ENCODE results near the gene XYLT2. TPM values are rescaled to one million over a fixed set of nuclear protein-coding genes. Genes with fewer than 3 reads are reported as not detected.

The XYLT2 gene
- polyA plus RNA-seq, 3 donors = 4.4 to 10.2 (median 4.4) TPM

- H3K27me3 ChIP-seq (ENCODE audit: control insufficient read depth in 2 of 2, insufficient read depth in 2 of 2, low read length in 2 of 2) = no peaks in the 10 kb centered on the region
- H3K4me3 Mint-ChIP-seq = no peak overlapping the region
- H3K9me3 ChIP-seq (replicated peaks in 1 of 2; ENCODE audit: control insufficient read depth in 1 of 2, insufficient read depth in 1 of 2, low read length in 2 of 2) = no peaks in the 10 kb centered on the region
- intact Hi-C loops (cut with micrococcal nuclease) = no loop called here
- peaks cover 0 to 1% (median 0%) of the 10 kb centered on the region in 3 donors for H3K27me3 Mint-ChIP-seq (ENCODE audit: low read depth in 3 of 3)
- peaks cover 48 to 74% of the 10 kb centered on the region in 2 donors for H3K36me3 ChIP-seq (replicated peaks in 1 of 2; ENCODE audit: control insufficient read depth in 1 of 2, insufficient read depth in 2 of 2, low read length in 2 of 2)
- no peaks in the 10 kb centered on the region for H3K79me2 ChIP-seq (ENCODE audit: insufficient read depth, low read length)
- no peak overlapping the region for H3K9ac ChIP-seq (ENCODE audit: insufficient read depth, low read length, poor library complexity, severe bottlenecking)
- H3K27ac ChIP-seq (ENCODE audit: low read depth in 1 of 2, low read length in 2 of 2) = peak overlapping the region in 1 of 2 donors; percentile 27
- H2AFZ ChIP-seq (ENCODE audit: insufficient read depth, low read depth, low read length, poor library complexity, severe bottlenecking) = no peak overlapping the region
- no peak overlapping the region for H3K4me2 ChIP-seq (replicated peaks; ENCODE audit: extremely low read depth, low read length, poor library complexity, severe bottlenecking)
- no peak for DNase-seq
- no peaks in the 10 kb centered on the region for H3K9me3 Mint-ChIP-seq
- H3K36me3 Mint-ChIP-seq = peaks cover 66 to 76% of the 10 kb centered on the region in 2 donors
- no peak overlapping the region for H3K4me3 ChIP-seq (replicated peaks in 1 of 3; ENCODE audit: low read depth in 2 of 3, low read length in 3 of 3)
- WGBS (ENCODE audit: insufficient coverage) = 96% methylated on average over 11 of the region's 13 CpGs
- H4K20me1 ChIP-seq (ENCODE audit: insufficient read depth, low read length) = peaks cover 11% of the 10 kb centered on the region
- peaks cover 12% of the 10 kb centered on the region for H3K4me1 Mint-ChIP-seq
- peak overlapping the region in 5 of 7 donors; percentile 12 to 60 (median 53) for H3K27ac Mint-ChIP-seq
- TF ChIP-seq, protein P1, sequence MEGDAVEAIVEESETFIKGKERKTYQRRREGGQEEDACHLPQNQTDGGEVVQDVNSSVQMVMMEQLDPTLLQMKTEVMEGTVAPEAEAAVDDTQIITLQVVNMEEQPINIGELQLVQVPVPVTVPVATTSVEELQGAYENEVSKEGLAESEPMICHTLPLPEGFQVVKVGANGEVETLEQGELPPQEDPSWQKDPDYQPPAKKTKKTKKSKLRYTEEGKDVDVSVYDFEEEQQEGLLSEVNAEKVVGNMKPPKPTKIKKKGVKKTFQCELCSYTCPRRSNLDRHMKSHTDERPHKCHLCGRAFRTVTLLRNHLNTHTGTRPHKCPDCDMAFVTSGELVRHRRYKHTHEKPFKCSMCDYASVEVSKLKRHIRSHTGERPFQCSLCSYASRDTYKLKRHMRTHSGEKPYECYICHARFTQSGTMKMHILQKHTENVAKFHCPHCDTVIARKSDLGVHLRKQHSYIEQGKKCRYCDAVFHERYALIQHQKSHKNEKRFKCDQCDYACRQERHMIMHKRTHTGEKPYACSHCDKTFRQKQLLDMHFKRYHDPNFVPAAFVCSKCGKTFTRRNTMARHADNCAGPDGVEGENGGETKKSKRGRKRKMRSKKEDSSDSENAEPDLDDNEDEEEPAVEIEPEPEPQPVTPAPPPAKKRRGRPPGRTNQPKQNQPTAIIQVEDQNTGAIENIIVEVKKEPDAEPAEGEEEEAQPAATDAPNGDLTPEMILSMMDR (IDR thresholded peaks at IDR 0.05) = no peak
- H3K4me1 ChIP-seq (ENCODE audit: control insufficient read depth in 1 of 2, insufficient read depth in 2 of 2, low read length in 2 of 2) = peaks cover 8 to 9% of the 10 kb centered on the region in 2 donors
Measured at GRCh38 chr17:50380369-50381259, 34.7 kb downstream of the XYLT2 start.

DNA sequence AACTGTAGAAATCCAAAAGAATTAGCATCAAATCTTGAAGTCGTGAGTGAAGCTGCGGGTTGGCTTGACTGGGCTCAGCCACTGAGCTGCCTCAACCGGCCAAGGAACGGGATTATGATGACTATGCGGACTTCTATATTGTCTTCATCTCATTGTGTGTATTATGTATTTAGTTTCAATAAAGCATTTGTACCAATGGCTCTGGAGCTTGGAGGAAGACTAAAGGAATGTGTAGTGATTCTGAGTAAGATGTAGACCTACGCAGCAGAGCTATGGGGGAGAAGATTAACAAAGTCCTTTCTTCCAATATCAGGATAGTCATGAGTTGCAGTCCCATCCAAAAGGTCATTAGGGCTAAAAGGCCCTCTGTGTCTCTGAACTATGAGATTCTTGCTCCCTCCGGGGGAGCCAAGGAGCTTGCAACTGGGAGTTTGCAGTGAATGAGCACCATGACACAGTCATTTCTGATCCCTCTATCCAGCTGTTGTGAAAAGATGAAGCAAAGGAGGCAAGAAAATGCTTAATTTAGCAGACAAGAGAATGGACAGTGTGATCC lies 35.4 kb downstream of the XYLT2 start:
- H4K20me1 ChIP-seq (ENCODE audit: insufficient read depth, low read length) = peaks cover 11% of the 10 kb centered on the region
- Mint-ChIP-seq H3K4me1 (peaks cover 12% of the 10 kb centered on the region), H3K36me3 (peaks cover 67 to 80% of the 10 kb centered on the region in 2 donors), H3K27ac (peak overlapping the region in 2 of 7 donors; percentile 8 to 55), H3K27me3 (ENCODE audit: low read depth in 3 of 3) (peaks cover 0 to 3% (median 0%) of the 10 kb centered on the region in 3 donors), H3K4me3 (no peak overlapping the region), H3K9me3 (no peaks in the 10 kb centered on the region)
- intact Hi-C loops (cut with micrococcal nuclease) = no loop called here
- H3K27me3 ChIP-seq (ENCODE audit: control insufficient read depth in 2 of 2, insufficient read depth in 2 of 2, low read length in 2 of 2) = no peaks in the 10 kb centered on the region
- no peak overlapping the region for H3K9ac ChIP-seq (ENCODE audit: insufficient read depth, low read length, poor library complexity, severe bottlenecking)
- H3K4me2 ChIP-seq (replicated peaks; ENCODE audit: extremely low read depth, low read length, poor library complexity, severe bottlenecking) = no peak overlapping the region
- no peak for DNase-seq
- TF ChIP-seq, protein P1 (IDR thresholded peaks at IDR 0.05) = no peak
- no peak overlapping the region for H3K4me3 ChIP-seq (replicated peaks in 1 of 3; ENCODE audit: low read depth in 2 of 3, low read length in 3 of 3)
- no peaks in the 10 kb centered on the region for H3K9me3 ChIP-seq (replicated peaks in 1 of 2; ENCODE audit: control insufficient read depth in 1 of 2, insufficient read depth in 1 of 2, low read length in 2 of 2)
- 94% methylated on average over 2 of the region's 7 CpGs for WGBS (ENCODE audit: insufficient coverage)
- peaks cover 55 to 81% of the 10 kb centered on the region in 2 donors for H3K36me3 ChIP-seq (replicated peaks in 1 of 2; ENCODE audit: control insufficient read depth in 1 of 2, insufficient read depth in 2 of 2, low read length in 2 of 2)
- H3K27ac ChIP-seq (ENCODE audit: low read depth in 1 of 2, low read length in 2 of 2) = no peak overlapping the region
- no peaks in the 10 kb centered on the region for H3K79me2 ChIP-seq (ENCODE audit: insufficient read depth, low read length)
- no peak overlapping the region for H2AFZ ChIP-seq (ENCODE audit: insufficient read depth, low read depth, low read length, poor library complexity, severe bottlenecking)
- peaks cover 8 to 9% of the 10 kb centered on the region in 2 donors for H3K4me1 ChIP-seq (ENCODE audit: control insufficient read depth in 1 of 2, insufficient read depth in 2 of 2, low read length in 2 of 2)
